ENCODE results near the gene DISP3.
"Not testable (repeated sequence)": the region's sequence is repeated elsewhere in the genome, so short reads cannot be mapped to it uniquely, and the experiment has no call there.

DISP3 gene

GRCh38 chr1:11558871-11559590 lies 80.1 kb downstream of the DISP3 start:
- no peak for DNase-seq

- DNase-seq, result no peak
Measured at GRCh38 chr1:11559591-11559970, 80.6 kb downstream of the DISP3 start.

- no peak for DNase-seq
Measured at GRCh38 chr1:11560061-11560460, 81.1 kb downstream of the DISP3 start.

- no peak for DNase-seq
Measured at GRCh38 chr1:11561740-11562139, 82.8 kb downstream of the DISP3 start.

- no peak for DNase-seq
Measured at GRCh38 chr1:11562664-11563063, 83.7 kb downstream of the DISP3 start.

GRCh38 chr1:11563560-11564069 lies 84.7 kb downstream of the DISP3 start:
- DNase-seq, result no peak

- no peak for DNase-seq
Measured at GRCh38 chr1:11564237-11564636, 85.3 kb downstream of the DISP3 start.

- no peak for DNase-seq
Measured at GRCh38 chr1:11566042-11566850, 87.3 kb downstream of the DISP3 start.

- DNase-seq, result no peak
Measured at GRCh38 chr1:11567244-11568065, 88.5 kb downstream of the DISP3 start.

GRCh38 chr1:11568687-11569086 lies 89.7 kb downstream of the DISP3 start:
- no peak for DNase-seq

- no peak for DNase-seq
Measured at GRCh38 chr1:11569551-11569950, 90.6 kb downstream of the DISP3 start.

- DNase-seq, result no peak
Measured at GRCh38 chr1:11569954-11570353, 91.0 kb downstream of the DISP3 start.

GRCh38 chr1:11570821-11571380 lies 91.9 kb downstream of the DISP3 start:
- DNase-seq, result no peak

- no peak for DNase-seq
Measured at GRCh38 chr1:11571906-11572616, 93.1 kb downstream of the DISP3 start.

- no peak for DNase-seq
Measured at GRCh38 chr1:11573116-11573692, 94.2 kb downstream of the DISP3 start.

- no peak for DNase-seq
Measured at GRCh38 chr1:11575553-11575952, 96.6 kb downstream of the DISP3 start.

- no peak for DNase-seq
Measured at GRCh38 chr1:11576109-11576875, 97.3 kb downstream of the DISP3 start.

- DNase-seq, result no peak
Measured at GRCh38 chr1:11578004-11578403, 99.0 kb downstream of the DISP3 start.

GRCh38 chr1:11579506-11579905 lies 100.6 kb downstream of the DISP3 start:
- no peak for DNase-seq

- not testable (repeated sequence) for DNase-seq
Measured at GRCh38 chr1:11580049-11580448, 101.1 kb downstream of the DISP3 start.

- DNase-seq, result no peak
Measured at GRCh38 chr1:11581445-11581991, 102.6 kb downstream of the DISP3 start.
